Fibroblast of lung (primary cell): ENCODE data around the gene KRT32. TPM values are rescaled to one million over a fixed set of nuclear protein-coding genes. Genes with fewer than 3 reads are reported as not detected.

Source experiments
- DNase-seq, 2 donors: peaks; one replicate each; pipeline versions ENCODE4 v3.0.0 to v3.0.0-alpha.2; 2010; ENCODE audit warnings: low read depth in 2 of 2
- H2AFZ ChIP-seq: 2 replicates; pipeline ENCODE4 v1.5.1; 2012; ENCODE audit warnings: low read length, control low read depth, inconsistent platforms
- H3K27ac ChIP-seq: 2 replicates; pipeline ENCODE4 v1.5.1; 2011; ENCODE audit warnings: low read length, control low read depth; ENCODE audit not compliant: insufficient read depth
- H3K27me3 ChIP-seq: 2 replicates; pipeline ENCODE4 v1.5.1; 2011; ENCODE audit warnings: mild to moderate bottlenecking, low read length; ENCODE audit not compliant: control insufficient read depth, insufficient read depth
- H3K36me3 ChIP-seq: 2 replicates; pipeline ENCODE4 v1.5.1; 2011; ENCODE audit warnings: low read length; ENCODE audit not compliant: control insufficient read depth, insufficient read depth
- H3K4me1 ChIP-seq: 2 replicates; pipeline ENCODE4 v1.5.1; 2011; ENCODE audit warnings: low read length; ENCODE audit not compliant: control insufficient read depth, insufficient read depth; ENCODE audit errors: extremely low read depth
- H3K4me2 ChIP-seq: 2 replicates; pipeline ENCODE4 v1.5.1; 2011; ENCODE audit warnings: low read length, control low read depth; ENCODE audit not compliant: insufficient read depth; ENCODE audit errors: extremely low read depth
- H3K4me3 ChIP-seq, 4 experiments: fragments of 200-600 bp in 1 of 4; sonication (generic) in 1 of 4; replicated peaks in 1 of 4; 2 replicates each; pipeline ENCODE4 v1.5.1; 2011 to 2016; ENCODE audit warnings: low read length in 4 of 4, low read depth in 3 of 4, mild to moderate bottlenecking in 3 of 4, control low read depth in 2 of 4, inconsistent platforms in 1 of 4, mixed read lengths in 1 of 4; ENCODE audit not compliant: insufficient read depth in 1 of 4; ENCODE audit errors: control extremely low read depth in 1 of 4
- H3K79me2 ChIP-seq: 2 replicates; pipeline ENCODE4 v1.5.1; 2012; ENCODE audit warnings: mild to moderate bottlenecking, low read length, inconsistent platforms; ENCODE audit not compliant: control insufficient read depth, insufficient read depth
- H3K9ac ChIP-seq: 2 replicates; pipeline ENCODE4 v1.5.1; 2011; ENCODE audit warnings: mild to moderate bottlenecking, low read length, control low read depth; ENCODE audit not compliant: insufficient read depth
- H3K9me3 ChIP-seq: 2 replicates; pipeline ENCODE4 v1.5.1; 2012; ENCODE audit warnings: low read depth, low read length; ENCODE audit not compliant: control insufficient read depth, insufficient read depth
- H4K20me1 ChIP-seq: 2 replicates; pipeline ENCODE4 v1.5.1; 2011; ENCODE audit warnings: low read length; ENCODE audit not compliant: control insufficient read depth, insufficient read depth; ENCODE audit errors: extremely low read depth
- CTCF ChIP-seq, 2 donors: IDR thresholded peaks in 1 of 2; conservative IDR thresholded peaks in 1 of 2; 1 replicate in 1 of 2; 2 replicates in 1 of 2; pipeline ENCODE4 v1.5.1; 2011 to 2012; ENCODE audit warnings: low read length in 2 of 2, control low read depth in 1 of 2, inconsistent platforms in 1 of 2, low read depth in 1 of 2, mild to moderate bottlenecking in 1 of 2
- EZH2 ChIP-seq: IDR thresholded peaks from 2 replicates; pipeline ENCODE4 v1.5.1; 2012; ENCODE audit warnings: low read length, control low read depth, mild to moderate bottlenecking; ENCODE audit errors: missing control alignments
- polyA plus RNA-seq, 2 donors: library from polyadenylated mRNA; depleted of rRNA in 1 of 2; stranded (reverse) in 1 of 2; unstranded in 1 of 2; fragments of >200 nt; gene quantifications; 2 replicates each; pipeline ENCODE4 v1.2.1, GENCODE V29; 2011 to 2012; ENCODE audit warnings: missing spikeins in 1 of 2
- total RNA-seq: library from RNA; depleted of rRNA; stranded (reverse); fragments of >200 nt; gene quantifications from 2 replicates; pipeline ENCODE4 v1.2.1, GENCODE V29; 2014

The KRT32 gene
- total and polyA plus RNA-seq, 2 donors (not counting 1 experiment from before 2014, with no cell fraction given): under 0.01 to 0.03 TPM

- Histone ChIP-seq H3K79me2 (no peaks in the 10 kb centered on the region), H3K9me3 (no peaks in the 10 kb centered on the region), H3K4me2 (no peak overlapping the region), H3K4me1 (no peaks in the 10 kb centered on the region), H3K27me3 (no peaks in the 10 kb centered on the region), H3K9ac (no peak overlapping the region), H4K20me1 (no peaks in the 10 kb centered on the region), H3K36me3 (no peaks in the 10 kb centered on the region), H3K27ac (no peak overlapping the region), H2AFZ (no peak overlapping the region), H3K4me3 (no peak overlapping the region)
- no peak for DNase-seq
- TF ChIP-seq EZH2 (no peak), CTCF (conservative IDR thresholded peaks at IDR 0.05 in 1 of 2, IDR thresholded peaks at IDR 0.05 in 1 of 2; ENCODE audit: low read depth in 1 of 2, low read length in 2 of 2) (no peak)
These were observed 38.9 kb upstream of the KRT32 start for GRCh38 chr17:41505809-41506767.

GRCh38 chr17:41505007-41505808 lies 38.0 kb upstream of the KRT32 start, which contains the start of gene KRT13:
Gene KRT13, minus strand, starts transcription at chr17:41505612. Its CDS starts 62 bp downstream, at chr17:41505550.
- no peaks in the 10 kb centered on the region for H3K27me3 ChIP-seq
- no peak within 1 kb of the TSS for H3K27ac ChIP-seq
- no peaks in the 10 kb centered on the region for H4K20me1 ChIP-seq
- H3K9me3 ChIP-seq: no peaks in the 10 kb centered on the region
- no peak within 1 kb of the TSS for H3K4me2 ChIP-seq
- H3K9ac ChIP-seq: no peak within 1 kb of the TSS
- no peaks in the 10 kb centered on the region for H3K36me3 ChIP-seq
- TF ChIP-seq EZH2: no peak
- TF ChIP-seq CTCF (conservative IDR thresholded peaks at IDR 0.05 in 1 of 2, IDR thresholded peaks at IDR 0.05 in 1 of 2; ENCODE audit: low read depth in 1 of 2, low read length in 2 of 2): no peak
- no peak within 1 kb of the TSS for H3K4me3 ChIP-seq
- no peaks in the 10 kb centered on the region for H3K4me1 ChIP-seq
- H3K79me2 ChIP-seq: no peaks in the 10 kb centered on the region
- DNase-seq: no peak
- H2AFZ ChIP-seq: no peak within 1 kb of the TSS
